Caco-2 (cell line): ENCODE measurements around the gene LMX1B. TPM values are rescaled to one million over a fixed set of nuclear protein-coding genes. Genes with fewer than 3 reads are reported as not detected.

Experiments used
- BruUV-seq: library from RNA; stranded (reverse); fragments of 400-500 nt; replicated peaks from 2 replicates; lab custom pipeline; 2021; lab: Mats Ljungman, UMichigan
- CTCF ChIA-PET: fragments of 300-600 bp; sonication (Branson Sonifier 250); formaldehyde crosslinking; loops from one replicate; lab custom pipeline; 2022; ENCODE audit warnings: antibody characterized with exemption; lab: Charles Lee
- POLR2A ChIA-PET: fragments of 300-600 bp; sonication (Branson Sonifier 250); formaldehyde crosslinking; loops from one replicate; lab custom pipeline; 2022; ENCODE audit warnings: antibody characterized with exemption; lab: Charles Lee
- DNase-seq, 2 experiments: peaks; one replicate each; pipeline versions ENCODE4 v3.0.0 to v3.0.0-alpha.2; 2020 to 2022
- H3K27me3 ChIP-seq: replicated peaks from 2 replicates; pipeline ENCODE4 v1.6.0; 2011; ENCODE audit warnings: low read length; ENCODE audit not compliant: control insufficient read depth, insufficient read depth
- H3K36me3 ChIP-seq: 2 replicates; pipeline ENCODE4 v1.5.1; 2011; ENCODE audit warnings: low read length; ENCODE audit not compliant: control insufficient read depth, insufficient read depth
- H3K4me1 ChIP-seq: fragments of 250-450 bp; sonication (Bioruptor Pico); 2 replicates; pipeline ENCODE4 v1.5.1; 2020; ENCODE audit warnings: mild to moderate bottlenecking
- H3K4me3 ChIP-seq: 2 replicates; pipeline ENCODE4 v1.5.1; 2011; ENCODE audit warnings: low read depth, mild to moderate bottlenecking, control low read depth, low read length
- H3K9me3 ChIP-seq: fragments of 250-450 bp; sonication (Bioruptor Pico); 2 replicates; pipeline ENCODE4 v1.5.1; 2020; ENCODE audit warnings: mild to moderate bottlenecking, moderate library complexity
- H3K27ac Mint-ChIP-seq: one replicate; pipeline ENCODE4 v1.8.0; 2022; ENCODE audit warnings: mixed read lengths; ENCODE audit not compliant: unreplicated experiment
- H3K27me3 Mint-ChIP-seq: one replicate; pipeline ENCODE4 v1.8.0; 2022; ENCODE audit warnings: mixed read lengths; ENCODE audit not compliant: insufficient read depth, unreplicated experiment
- H3K36me3 Mint-ChIP-seq: one replicate; pipeline ENCODE4 v1.8.0; 2022; ENCODE audit warnings: mild to moderate bottlenecking, mixed read lengths; ENCODE audit not compliant: insufficient read depth, unreplicated experiment
- H3K4me1 Mint-ChIP-seq: one replicate; pipeline ENCODE4 v1.8.0; 2022; ENCODE audit warnings: low read depth, mixed read lengths; ENCODE audit not compliant: unreplicated experiment
- H3K4me3 Mint-ChIP-seq: one replicate; pipeline ENCODE4 v1.8.0; 2022; ENCODE audit warnings: mild to moderate bottlenecking, moderate library complexity, mixed read lengths; ENCODE audit not compliant: unreplicated experiment
- H3K9me3 Mint-ChIP-seq: one replicate; pipeline ENCODE4 v1.8.0; 2022; ENCODE audit warnings: mixed read lengths; ENCODE audit not compliant: unreplicated experiment
- CTCF ChIP-seq, 2 experiments: fragments of 200-600 bp in 1 of 2; IDR thresholded peaks; 1 replicate in 1 of 2; 2 replicates in 1 of 2; pipeline versions ENCODE4 v1.5.1 to v1.8.0; 2011 to 2022; ENCODE audit warnings: antibody characterized with exemption in 1 of 2, control low read depth in 1 of 2, inconsistent platforms in 1 of 2, low read depth in 1 of 2, low read length in 1 of 2, mild to moderate bottlenecking in 1 of 2, moderate library complexity in 1 of 2; ENCODE audit not compliant: insufficient read depth in 1 of 2, severe bottlenecking in 1 of 2, unreplicated experiment in 1 of 2
- intact Hi-C: fragments of 100-400 bp; cut with micrococcal nuclease; formaldehyde crosslinking; loops from one replicate; pipeline ENCODE4 v1.10.0; 2022; ENCODE audit not compliant: unreplicated experiment
- total RNA-seq: library from RNA; stranded (reverse); gene quantifications from 2 replicates; pipeline ENCODE4 v1.2.3, GENCODE V29; 2022

LMX1B gene
- total RNA-seq, 1 experiment from 2014 or later = 17.0 TPM

DNA sequence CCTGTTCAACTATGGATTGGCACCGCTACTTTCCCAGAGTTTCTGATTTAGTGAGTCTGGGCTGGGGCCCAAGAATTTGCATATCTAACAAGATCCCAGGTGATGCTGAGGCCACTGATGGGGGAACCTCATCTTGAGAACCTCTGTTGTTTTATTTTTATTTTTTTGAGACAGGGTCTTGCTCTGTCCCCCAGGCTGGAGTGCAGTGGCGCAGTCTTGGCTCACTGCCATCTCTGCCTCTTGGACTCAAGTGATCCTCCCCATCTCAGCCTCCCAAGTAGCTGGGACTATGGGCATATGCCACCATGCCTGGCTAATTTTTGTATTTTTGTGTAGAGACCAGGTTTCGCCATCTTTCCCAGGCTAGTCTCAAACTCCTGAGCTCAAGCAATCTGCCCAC lies 35.7 kb downstream of the LMX1B start:
- no peak overlapping the region for H3K4me3 Mint-ChIP-seq

DNA sequence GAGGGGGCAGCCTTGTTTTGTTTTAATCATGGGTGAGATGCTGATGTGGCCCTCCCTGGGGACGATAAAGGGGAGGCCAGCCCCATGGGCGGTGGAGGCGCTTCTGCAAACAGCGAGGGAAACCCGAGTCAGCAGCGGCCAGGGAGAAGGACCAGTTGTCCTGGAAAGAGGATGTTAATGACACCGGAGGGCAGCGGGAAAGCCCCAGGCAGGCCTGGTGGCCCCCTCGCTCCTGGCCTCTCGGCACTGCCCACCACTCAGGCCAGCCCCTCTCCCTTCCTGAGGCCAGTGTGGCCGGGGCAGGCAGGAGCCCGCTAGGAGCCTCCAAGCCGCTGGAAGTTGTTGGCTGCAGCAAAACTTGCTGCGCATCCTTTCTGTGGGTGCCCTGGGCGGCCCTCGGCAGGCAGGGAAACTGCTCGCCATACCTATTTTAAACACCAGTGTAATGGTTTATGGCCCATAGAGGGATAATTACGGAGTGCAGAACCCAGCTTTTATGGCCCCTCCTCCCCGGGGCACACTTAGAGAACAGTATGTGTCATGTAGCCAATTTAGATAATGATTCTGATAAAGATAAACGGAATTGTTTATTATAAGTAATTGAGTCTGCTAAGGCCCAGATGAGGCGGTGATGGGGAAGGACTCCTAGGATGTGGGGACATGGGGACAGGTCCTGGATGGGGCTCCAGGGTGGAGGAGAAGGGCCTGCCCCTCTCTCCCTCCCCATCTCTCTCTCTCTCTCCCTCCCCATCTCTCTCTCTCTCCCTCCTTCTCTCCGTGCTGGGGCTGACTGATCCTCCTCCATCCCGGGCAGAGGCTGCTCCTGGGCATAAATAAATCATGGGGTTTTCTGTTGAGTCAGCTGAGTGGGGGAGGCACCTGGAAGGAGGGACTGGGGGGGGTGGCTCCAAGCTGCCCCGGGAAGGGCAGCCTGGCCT lies 36.9 kb downstream of the LMX1B start:
- Mint-ChIP-seq H3K4me3 (no peak overlapping the region), H3K36me3 (no peaks in the 10 kb centered on the region), H3K27me3 (no peaks in the 10 kb centered on the region), H3K4me1 (peaks cover 63% of the 10 kb centered on the region), H3K9me3 (peaks cover 8% of the 10 kb centered on the region), H3K27ac (peak overlapping the region; percentile 16)
- BruUV-seq = no TSS peak
- peak in 1 of 2 experiments; percentile 75 for DNase-seq
- TF ChIP-seq CTCF (IDR thresholded peaks at IDR 0.05; ENCODE audit: insufficient read depth in 1 of 2, low read depth in 1 of 2, low read length in 1 of 2, severe bottlenecking in 1 of 2, unreplicated experiment in 1 of 2) = no peak
- Histone ChIP-seq H3K4me1 (peaks cover 46% of the 10 kb centered on the region), H3K9me3 (no peaks in the 10 kb centered on the region), H3K4me3 (no peak overlapping the region), H3K27me3 (no peaks in the 10 kb centered on the region), H3K36me3 (no peaks in the 10 kb centered on the region)
- intact Hi-C loops = loop anchor here (5.0 kb wide), 1 partner anchor 38 kb away; the partner anchor contains the start of gene LMX1B
- ChIA-PET CTCF (no interaction called here), POLR2A (no interaction called here)

More for the DNA sequence above, 35.7 kb downstream of the LMX1B start:
- no TSS peak for BruUV-seq
- CTCF ChIA-PET = no interaction called here
- intact Hi-C loops = no loop called here
- Histone ChIP-seq H3K4me3 (no peak overlapping the region), H3K4me1 (peaks cover 57% of the 10 kb centered on the region), H3K9me3 (no peaks in the 10 kb centered on the region), H3K36me3 (no peaks in the 10 kb centered on the region), H3K27me3 (no peaks in the 10 kb centered on the region)
- H3K4me1 Mint-ChIP-seq = peaks cover 60% of the 10 kb centered on the region
- no peak for DNase-seq
- H3K9me3 Mint-ChIP-seq = peaks cover 8% of the 10 kb centered on the region
- POLR2A ChIA-PET = no interaction called here
- H3K27ac Mint-ChIP-seq = peak overlapping the region; percentile 16
- TF ChIP-seq CTCF (IDR thresholded peaks at IDR 0.05; ENCODE audit: insufficient read depth in 1 of 2, low read depth in 1 of 2, low read length in 1 of 2, severe bottlenecking in 1 of 2, unreplicated experiment in 1 of 2) = no peak
- H3K36me3 Mint-ChIP-seq = no peaks in the 10 kb centered on the region
- H3K27me3 Mint-ChIP-seq = no peaks in the 10 kb centered on the region

- Mint-ChIP-seq H3K4me1 (peaks cover 56% of the 10 kb centered on the region), H3K27ac (peak overlapping the region; percentile 48), H3K9me3 (peaks cover 8% of the 10 kb centered on the region), H3K36me3 (no peaks in the 10 kb centered on the region), H3K27me3 (no peaks in the 10 kb centered on the region), H3K4me3 (peak overlapping the region; percentile 49)
- Histone ChIP-seq H3K9me3 (no peaks in the 10 kb centered on the region), H3K27me3 (no peaks in the 10 kb centered on the region), H3K4me1 (peaks cover 44% of the 10 kb centered on the region), H3K36me3 (no peaks in the 10 kb centered on the region), H3K4me3 (no peak overlapping the region)
- BruUV-seq = no TSS peak
- DNase-seq = peak; percentile 89 to 94
- ChIA-PET POLR2A (no interaction called here), CTCF (interaction anchor here (0.6 to 1.5 kb wide), 6 partner anchors 8 to 242 kb away, joined by 3 to 5 read pairs (median 4); no protein-coding TSS in a partner anchor)
- intact Hi-C loops = loop anchor here (1.0 to 5.0 kb wide), 3 partner anchors 9 to 40 kb away; partner anchors contain the start of gene LMX1B
- TF ChIP-seq CTCF (IDR thresholded peaks at IDR 0.05; ENCODE audit: insufficient read depth in 1 of 2, low read depth in 1 of 2, low read length in 1 of 2, severe bottlenecking in 1 of 2, unreplicated experiment in 1 of 2) = no peak
These were observed 38.4 kb downstream of the LMX1B start for GRCh38 chr9:126652140-126652582.
